A549 treated with RU486 at 1 μM for 4 hours (cell line): Measurements from ENCODE around the gene CPN2. TPM values are rescaled to one million over a fixed set of nuclear protein-coding genes. Genes with fewer than 3 reads are reported as not detected.

ENCODE experiments used
- total RNA-seq: library from RNA; stranded (reverse); fragments of 200-300 nt; extraction: Qiagen RNA extraction; gene quantifications from 5 replicates; pipeline ENCODE4 v1.2.3, GENCODE V29; 2022; ENCODE audit warnings: low read depth

Gene CPN2, protein sequence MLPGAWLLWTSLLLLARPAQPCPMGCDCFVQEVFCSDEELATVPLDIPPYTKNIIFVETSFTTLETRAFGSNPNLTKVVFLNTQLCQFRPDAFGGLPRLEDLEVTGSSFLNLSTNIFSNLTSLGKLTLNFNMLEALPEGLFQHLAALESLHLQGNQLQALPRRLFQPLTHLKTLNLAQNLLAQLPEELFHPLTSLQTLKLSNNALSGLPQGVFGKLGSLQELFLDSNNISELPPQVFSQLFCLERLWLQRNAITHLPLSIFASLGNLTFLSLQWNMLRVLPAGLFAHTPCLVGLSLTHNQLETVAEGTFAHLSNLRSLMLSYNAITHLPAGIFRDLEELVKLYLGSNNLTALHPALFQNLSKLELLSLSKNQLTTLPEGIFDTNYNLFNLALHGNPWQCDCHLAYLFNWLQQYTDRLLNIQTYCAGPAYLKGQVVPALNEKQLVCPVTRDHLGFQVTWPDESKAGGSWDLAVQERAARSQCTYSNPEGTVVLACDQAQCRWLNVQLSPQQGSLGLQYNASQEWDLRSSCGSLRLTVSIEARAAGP
- total RNA-seq = not detected in 5 replicates

DNA sequence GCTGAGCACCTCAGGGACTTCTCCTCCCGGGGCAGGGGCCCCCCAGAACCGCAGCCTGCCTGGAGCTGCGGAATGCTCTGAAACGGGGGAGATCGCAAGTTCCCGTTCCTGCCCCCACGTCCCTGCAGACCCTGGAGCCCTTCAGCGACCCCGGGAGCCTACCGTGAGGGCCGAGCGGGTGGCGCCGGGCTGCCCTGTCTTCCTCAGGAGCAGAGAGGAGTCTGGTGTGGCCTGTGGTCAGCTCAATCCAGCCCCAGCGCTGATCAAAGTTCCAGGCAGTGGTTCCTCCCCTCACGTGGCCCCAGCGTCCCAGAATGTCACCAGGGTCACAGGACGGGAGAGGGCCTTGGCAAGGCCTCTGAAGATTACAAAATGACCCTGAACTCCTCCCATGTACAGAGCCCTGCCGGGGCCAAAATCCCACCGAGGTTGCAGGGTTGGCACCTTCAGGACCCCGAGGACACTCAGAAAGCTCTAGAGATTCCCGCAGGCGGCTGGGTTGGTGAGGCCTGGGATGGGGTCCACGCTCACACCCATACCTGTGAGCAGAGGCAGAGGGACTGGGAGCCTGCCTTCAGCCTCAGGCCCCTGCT, at the start of gene CPN2:
CPN2 (minus strand) TSS at position 249 of the 593 bp plus-strand sequence. CDS start 8,626 bp downstream, outside the sequence.

DNA sequence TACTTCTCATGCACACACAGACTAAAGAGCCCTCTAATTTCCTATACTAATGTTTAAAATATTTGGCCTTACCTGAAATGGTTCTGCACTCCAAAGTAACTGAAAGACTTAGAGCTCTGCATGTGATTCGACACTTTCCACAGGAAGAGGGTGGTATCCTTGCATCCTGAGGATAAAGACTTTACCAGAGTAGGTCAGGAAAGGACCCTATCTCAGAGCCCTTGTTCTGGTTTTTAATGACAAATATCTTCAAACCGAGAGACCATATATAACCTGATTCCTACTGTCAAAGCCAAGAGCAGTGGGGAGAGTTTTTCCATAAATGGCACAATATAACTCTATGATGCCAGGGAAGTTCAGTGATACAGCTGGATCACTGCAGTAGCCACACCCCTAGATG, 48.0 kb upstream of the CPN2 start, which contains the start of gene GP5:
GP5 (minus strand) TSS at position 101 of the 400 bp plus-strand sequence. CDS start 984 bp downstream, outside the sequence.

GRCh38 chr3:194369522-194370279, 18.6 kb upstream of the CPN2 start, which contains the start of gene LRRC15:
LRRC15 (minus strand) TSS chr3:194369743; CDS start chr3:194361043, 8,700 bp downstream.

Other genes with a start within 250 kb of the CPN2 start
- 10.4 to 16.2 TPM (median 14.4 TPM) in 5 replicates for gene HES1, start 215.2 kb downstream of the CPN2 start, total RNA-seq
- 0.15 to 0.22 TPM (median 0.22 TPM) in 5 replicates for gene LRRC15, start 18.4 kb upstream of the CPN2 start, total RNA-seq
- gene GP5, start 47.9 kb upstream of the CPN2 start, total RNA-seq = 0.03 TPM in 1 of 5 replicates, not detected in the others
- gene ATP13A3, start 135.7 kb upstream of the CPN2 start, total RNA-seq = 19.4 to 50.3 TPM (median 35.8 TPM) in 5 replicates